ENCODE measurements around the gene KLHL33. TPM values are rescaled to one million over a fixed set of nuclear protein-coding genes. Genes with fewer than 3 reads are reported as not detected.

The KLHL33 gene
- total RNA-seq, 1 donor from 2014 or later, result 0.53 TPM

DNA sequence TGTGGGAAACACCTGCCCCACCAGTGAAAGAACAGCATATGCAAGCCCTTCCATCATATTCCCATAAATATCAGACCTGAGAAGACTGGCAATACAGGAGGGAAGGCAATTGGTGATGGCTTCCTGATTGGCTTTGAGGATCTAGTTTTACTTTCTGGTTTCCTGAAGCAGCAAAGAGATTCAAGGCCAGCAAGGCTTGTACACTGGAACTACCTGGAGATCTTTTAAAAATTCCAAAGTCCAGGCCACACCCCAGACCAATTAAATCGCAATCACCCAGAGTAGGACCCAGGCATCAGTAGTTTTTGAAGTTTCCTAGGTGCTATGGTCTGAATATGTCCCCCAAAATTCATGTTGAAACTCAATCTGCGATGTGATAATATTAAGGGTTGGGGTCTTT is 19.7 kb downstream of the KLHL33 start:
- Mint-ChIP-seq H3K4me1 (peaks cover 37% of the 10 kb centered on the region), H3K27ac (peak overlapping the region; percentile 81), H3K9me3 (no peaks in the 10 kb centered on the region), H3K27me3 (no peaks in the 10 kb centered on the region), H3K4me3 (no peak overlapping the region), H3K36me3 (ENCODE audit: low read depth) (peaks cover 15% of the 10 kb centered on the region)
- no peak for ATAC-seq (ENCODE audit: low read depth)
- TF ChIP-seq, protein P1, sequence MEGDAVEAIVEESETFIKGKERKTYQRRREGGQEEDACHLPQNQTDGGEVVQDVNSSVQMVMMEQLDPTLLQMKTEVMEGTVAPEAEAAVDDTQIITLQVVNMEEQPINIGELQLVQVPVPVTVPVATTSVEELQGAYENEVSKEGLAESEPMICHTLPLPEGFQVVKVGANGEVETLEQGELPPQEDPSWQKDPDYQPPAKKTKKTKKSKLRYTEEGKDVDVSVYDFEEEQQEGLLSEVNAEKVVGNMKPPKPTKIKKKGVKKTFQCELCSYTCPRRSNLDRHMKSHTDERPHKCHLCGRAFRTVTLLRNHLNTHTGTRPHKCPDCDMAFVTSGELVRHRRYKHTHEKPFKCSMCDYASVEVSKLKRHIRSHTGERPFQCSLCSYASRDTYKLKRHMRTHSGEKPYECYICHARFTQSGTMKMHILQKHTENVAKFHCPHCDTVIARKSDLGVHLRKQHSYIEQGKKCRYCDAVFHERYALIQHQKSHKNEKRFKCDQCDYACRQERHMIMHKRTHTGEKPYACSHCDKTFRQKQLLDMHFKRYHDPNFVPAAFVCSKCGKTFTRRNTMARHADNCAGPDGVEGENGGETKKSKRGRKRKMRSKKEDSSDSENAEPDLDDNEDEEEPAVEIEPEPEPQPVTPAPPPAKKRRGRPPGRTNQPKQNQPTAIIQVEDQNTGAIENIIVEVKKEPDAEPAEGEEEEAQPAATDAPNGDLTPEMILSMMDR (IDR thresholded peaks at IDR 0.05), result no peak
- ChIA-PET POLR2A (interaction anchor here (0.5 to 4.4 kb wide), 9 partner anchors 12 to 545 kb away, joined by 3 to 68 read pairs (median 11); partner anchors contain the start of genes APEX1, OSGEP, PARP2 and PIP4P1), CTCF (interaction anchor here (0.7 to 4.3 kb wide), 32 partner anchors 9 to 275 kb away, joined by 3 to 53 read pairs (median 4); partner anchors contain the start of genes APEX1, OSGEP, PARP2 and PIP4P1)
- DNase-seq, result no peak
- intact Hi-C loops (cut with micrococcal nuclease), result loop anchor here (1.0 kb wide), 1 partner anchor 11 kb away; no protein-coding TSS in a partner anchor

DNA sequence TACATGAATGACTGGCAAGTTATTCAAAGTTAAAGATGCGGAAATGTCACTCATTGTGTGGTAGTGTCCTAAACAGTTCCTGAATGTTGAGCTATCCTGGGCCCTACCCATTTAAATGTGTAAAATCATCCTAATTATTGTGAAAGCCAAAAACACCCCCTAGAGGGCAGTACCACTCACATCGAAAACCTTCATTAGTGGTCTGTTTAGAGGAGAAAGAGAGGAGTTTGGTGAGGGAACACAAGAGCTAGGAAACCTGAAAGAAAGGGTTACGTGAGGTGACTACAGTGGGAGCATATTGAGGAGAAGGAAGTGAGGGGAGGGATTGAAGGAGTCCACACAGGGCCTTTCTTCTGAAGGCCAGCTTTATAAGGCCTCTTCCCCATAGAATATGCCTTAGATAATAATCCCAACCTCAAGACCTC is 20.2 kb downstream of the KLHL33 start:
- DNase-seq (no peak), ATAC-seq (ENCODE audit: low read depth) (peak; percentile 49)
- peaks cover 18% of the 10 kb centered on the region for H3K36me3 Mint-ChIP-seq (ENCODE audit: low read depth)
- peak overlapping the region; percentile 81 for H3K27ac Mint-ChIP-seq
- H3K27me3 Mint-ChIP-seq, result no peaks in the 10 kb centered on the region
- peaks cover 42% of the 10 kb centered on the region for H3K4me1 Mint-ChIP-seq
- ChIA-PET CTCF (interaction anchor here (0.7 to 4.3 kb wide), 33 partner anchors 8 to 276 kb away, joined by 3 to 53 read pairs (median 4); partner anchors contain the start of genes APEX1, OSGEP, PARP2 and PIP4P1), POLR2A (interaction anchor here (0.5 to 4.4 kb wide), 10 partner anchors 9 to 546 kb away, joined by 3 to 68 read pairs (median 10); partner anchors contain the start of genes APEX1, OSGEP, PARP2 and PIP4P1)
- TF ChIP-seq, protein P1 (IDR thresholded peaks at IDR 0.05), result peak; percentile 14
- intact Hi-C loops (cut with micrococcal nuclease), result loop anchor here (1.0 kb wide), 3 partner anchors 12 to 194 kb away; no protein-coding TSS in a partner anchor
- no peaks in the 10 kb centered on the region for H3K9me3 Mint-ChIP-seq
- peak overlapping the region; percentile 2 for H3K4me3 Mint-ChIP-seq

DNA sequence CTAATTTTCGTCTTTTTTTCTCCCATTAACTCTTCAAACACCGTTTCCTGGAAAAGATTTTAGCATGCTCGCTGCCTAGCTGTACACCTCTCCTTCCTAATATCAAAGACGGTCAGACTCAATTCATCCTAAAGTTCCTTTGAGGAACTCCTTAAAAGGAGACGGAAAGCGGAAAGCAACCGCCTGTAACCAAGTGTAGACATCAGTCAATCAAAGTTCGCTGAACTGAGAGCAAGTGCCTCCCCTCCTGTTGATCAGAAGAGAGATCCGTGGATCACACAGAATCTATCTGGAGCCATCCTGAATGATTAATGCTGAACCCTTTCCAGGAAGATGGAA is 22.3 kb downstream of the KLHL33 start:
- DNase-seq (no peak), ATAC-seq (ENCODE audit: low read depth) (peak; percentile 40)
- Mint-ChIP-seq H3K27ac (peak overlapping the region; percentile 99), H3K27me3 (no peaks in the 10 kb centered on the region), H3K9me3 (no peaks in the 10 kb centered on the region), H3K4me3 (peak overlapping the region; percentile 99), H3K4me1 (peaks cover 49% of the 10 kb centered on the region), H3K36me3 (ENCODE audit: low read depth) (peaks cover 26% of the 10 kb centered on the region)
- CTCF ChIA-PET, result interaction anchor here (0.6 to 4.3 kb wide), 11 partner anchors 9 to 276 kb away, joined by 3 to 53 read pairs (median 7); partner anchors contain the start of genes APEX1, OSGEP, PARP2 and PIP4P1
- TF ChIP-seq, protein P1 (IDR thresholded peaks at IDR 0.05), result no peak
- POLR2A ChIA-PET, result interaction anchor here (0.9 to 4.4 kb wide), 10 partner anchors 9 to 270 kb away, joined by 3 to 68 read pairs (median 6); partner anchors contain the start of genes APEX1, OSGEP, PARP2 and PIP4P1
- intact Hi-C loops (cut with micrococcal nuclease), result loop anchor here (1.0 to 2.0 kb wide), 10 partner anchors 13 to 1063 kb away; partner anchors contain the start of genes CCNB1IP1, OSGEP, PARP2 and PIP4P1

DNA sequence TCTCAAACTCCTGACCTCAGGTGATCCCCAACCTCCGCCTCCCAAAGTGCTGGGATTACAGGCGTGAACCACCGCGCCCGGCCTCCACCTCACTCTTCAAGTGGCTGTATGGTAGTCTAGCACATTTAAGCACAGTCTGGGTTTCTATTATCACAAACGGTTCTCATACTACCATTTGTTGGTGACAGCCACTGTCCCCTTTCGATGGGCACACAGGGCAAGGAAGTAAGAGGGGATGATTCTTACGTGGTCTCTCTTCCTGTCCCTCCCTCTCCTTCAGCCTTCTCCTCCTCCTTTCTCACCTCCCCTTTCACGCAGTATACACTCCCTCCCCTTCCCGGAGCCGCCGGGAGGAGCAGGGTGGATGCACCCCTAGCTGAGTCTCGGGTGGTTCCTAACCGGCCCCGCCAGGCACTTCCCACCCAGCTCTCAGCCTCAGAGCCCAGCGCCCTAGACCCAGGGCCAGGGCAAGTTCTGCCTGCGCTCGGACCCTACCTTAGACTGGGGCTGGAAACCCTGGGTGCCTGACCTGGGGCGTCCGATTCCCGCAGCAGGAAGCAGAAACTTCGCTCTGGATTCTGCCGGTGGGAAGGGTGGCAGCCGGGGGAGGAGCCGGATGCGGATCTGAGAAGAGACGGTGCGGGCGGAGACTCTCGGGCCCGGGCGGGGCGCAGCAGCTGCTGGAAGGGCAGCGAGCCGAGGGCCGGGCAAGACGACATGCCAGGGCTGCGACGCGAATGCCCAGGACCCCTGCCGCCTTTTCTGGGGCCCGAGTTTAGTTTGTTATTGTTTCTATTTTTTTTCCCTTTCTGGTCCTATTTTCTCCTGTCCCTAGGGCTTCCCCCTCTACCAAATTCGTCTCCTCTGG is 22.9 kb downstream of the KLHL33 start, which contains the start of gene TEP1:
Gene TEP1, minus strand, starts transcription at position 626 of the 868 bp plus-strand sequence. CDS start 5,062 bp downstream, outside the sequence.
- peaks cover 49% of the 10 kb centered on the region for H3K4me1 Mint-ChIP-seq
- ATAC-seq (ENCODE audit: low read depth), result peak; percentile 79
- peaks cover 29% of the 10 kb centered on the region for H3K36me3 Mint-ChIP-seq (ENCODE audit: low read depth)
- H3K27me3 Mint-ChIP-seq, result no peaks in the 10 kb centered on the region
- ChIA-PET POLR2A (interaction anchor here (0.6 to 4.4 kb wide), 13 partner anchors 10 to 270 kb away, joined by 3 to 68 read pairs (median 6); partner anchors contain the start of genes APEX1, OSGEP, PARP2 and PIP4P1), CTCF (interaction anchor here (0.6 to 4.3 kb wide), 9 partner anchors 10 to 276 kb away, joined by 3 to 53 read pairs (median 8); partner anchors contain the start of genes APEX1, OSGEP, PARP2 and PIP4P1)
- H3K27ac Mint-ChIP-seq, result peak within 1 kb of the TSS; percentile 99
- no peaks in the 10 kb centered on the region for H3K9me3 Mint-ChIP-seq
- TF ChIP-seq, protein P1 (IDR thresholded peaks at IDR 0.05), result no peak
- peak; percentile 73 for DNase-seq
- intact Hi-C loops (cut with micrococcal nuclease), result loop anchor here (1.0 to 2.0 kb wide), 11 partner anchors 14 to 1064 kb away; partner anchors contain the start of genes CCNB1IP1, OSGEP, PARP2 and PIP4P1
- peak within 1 kb of the TSS; percentile 99 for H3K4me3 Mint-ChIP-seq

All from activated B cell treated with CpG ODN at 0.5 μM for 24 hours (primary cell).